Pancreas (tissue), 10 donors: Measurements from ENCODE around the gene ARL6IP4. TPM values are rescaled to one million over a fixed set of nuclear protein-coding genes. Genes with fewer than 3 reads are reported as not detected.

Experiments used
- ATAC-seq, 4 donors: fragments of 200-7000 bp; cut with Tn5 transposase; one replicate each; pipeline versions ENCODE4 v1.8.0 to v1.9.1; 2020; ENCODE audit warnings: mild to moderate bottlenecking in 4 of 4, moderate library complexity in 4 of 4
- DNase-seq, 6 donors: peaks; one replicate each; pipeline ENCODE4 v3.0.0-alpha.2; 2020
- FAIRE-seq: peaks from 2 replicates; lab custom pipeline; 2012; peaks lifted over from hg19 to GRCh38; lab: Jason Lieb, UNC
- H3K27ac ChIP-seq, 4 donors: fragments of 200-600 bp; sonication (generic); 1 replicate in 3 of 4; 2 replicates in 1 of 4; pipeline versions ENCODE4 v1.5.0 to v1.8.0; 2020
- H3K27me3 ChIP-seq, 4 donors: fragments of 200-600 bp; one replicate each; pipeline ENCODE4 v1.8.0; 2021
- H3K36me3 ChIP-seq, 3 donors: fragments of 200-600 bp; sonication (generic) in 1 of 3; one replicate each; pipeline versions ENCODE4 v1.5.0 to v1.8.0; 2020 to 2021
- H3K4me1 ChIP-seq, 3 donors: fragments of 200-600 bp; one replicate each; pipeline ENCODE4 v1.8.0; 2021
- H3K4me3 ChIP-seq, 4 donors: fragments of 200-600 bp; sonication (generic) in 2 of 4; one replicate each; pipeline versions ENCODE4 v1.5.0 to v1.8.0; 2020 to 2021
- H3K9me3 ChIP-seq, 4 donors: fragments of 200-600 bp; one replicate each; pipeline ENCODE4 v1.8.0; 2021
- WGBS, 2 donors: extraction: QIAGEN DNeasy Blood & Tissue Kit; methylation state at CpG; one replicate each; pipeline ENCODE4 v1.1.7; 2013; 5-methylcytosine and 5-hydroxymethylcytosine counted together
- intact Hi-C, 3 donors: fragments of 100-400 bp; cut with DNase I; formaldehyde crosslinking; loops; one replicate each; pipeline versions ENCODE4 v1.11.1 to v1.14.2; 2022
- polyA plus RNA-seq, 2 donors: library from polyadenylated mRNA; stranded (reverse); fragments of 200-250 nt; gene quantifications; one replicate each; pipeline ENCODE4 v1.2.3, GENCODE V29; 2013
- total RNA-seq, 6 donors: library from RNA; stranded (reverse); fragmentation: NEBNext Ultra II Directional in 4 of 6; extraction: Animal tissue kit (Norgen Biotek cat#: 25700) in 4 of 6; gene quantifications; one replicate each; pipeline versions ENCODE4 v1.2.1 to v1.2.4, GENCODE V29; 2021 to 2023
- TF ChIP-seq, protein P1 (sequence below), 4 donors: fragments of 200-600 bp; sonication (generic) in 3 of 4; IDR thresholded peaks; one replicate each; pipeline versions ENCODE4 v1.5.0 to v1.8.0; 2021; ENCODE audit warnings: antibody characterized with exemption in 4 of 4
- donor health status: healthy with polysubstance abuse.
- donor health status: DM: no; HTN: no; CAD: no; lungs with moderate emphysema.
- donor health status: DM: no; HTN: no; CAD: no.
- donor health status: control.
- donor health status: control.
- donor health status: Bipolar disorder and iron deficiency.
- donor health status: DM: yes; HTN: yes; CAD: no.
- donor health status: DM: no; HTN: no; CAD: no.
- donor health status: DM: no; HTN: no; CAD: no.
- donor health status: DM: yes; HTN: yes; CAD: no.

Gene ARL6IP4
- total and polyA plus RNA-seq, 8 donors, result 85.3 to 296 (median 107) TPM

DNA sequence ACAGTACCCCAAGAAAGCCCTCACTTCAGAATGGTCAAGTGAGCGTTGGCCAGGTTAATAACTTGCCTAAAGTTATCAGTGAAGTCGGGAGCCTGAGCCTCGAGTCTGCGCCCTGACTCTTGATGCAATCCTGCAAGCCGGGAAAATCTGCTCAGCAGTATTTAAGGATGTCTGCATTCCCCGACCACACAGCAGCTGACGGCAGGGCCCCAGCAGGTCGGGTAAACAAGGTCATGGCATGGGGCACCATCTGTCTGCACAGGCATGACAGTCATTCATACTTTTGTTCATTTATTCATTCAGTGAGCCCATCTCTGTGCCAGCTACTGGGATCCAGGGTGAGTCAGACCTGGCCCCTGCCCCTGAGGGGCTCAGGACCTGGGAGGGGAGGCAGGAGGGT is 25.3 kb upstream of the ARL6IP4 start:
- Histone ChIP-seq H3K4me3 (no peak overlapping the region), H3K4me1 (no peaks in the 10 kb centered on the region), H3K36me3 (no peaks in the 10 kb centered on the region), H3K27me3 (no peaks in the 10 kb centered on the region), H3K27ac (no peak overlapping the region), H3K9me3 (no peaks in the 10 kb centered on the region)
- DNase-seq, result no peak
- TF ChIP-seq, protein P1, sequence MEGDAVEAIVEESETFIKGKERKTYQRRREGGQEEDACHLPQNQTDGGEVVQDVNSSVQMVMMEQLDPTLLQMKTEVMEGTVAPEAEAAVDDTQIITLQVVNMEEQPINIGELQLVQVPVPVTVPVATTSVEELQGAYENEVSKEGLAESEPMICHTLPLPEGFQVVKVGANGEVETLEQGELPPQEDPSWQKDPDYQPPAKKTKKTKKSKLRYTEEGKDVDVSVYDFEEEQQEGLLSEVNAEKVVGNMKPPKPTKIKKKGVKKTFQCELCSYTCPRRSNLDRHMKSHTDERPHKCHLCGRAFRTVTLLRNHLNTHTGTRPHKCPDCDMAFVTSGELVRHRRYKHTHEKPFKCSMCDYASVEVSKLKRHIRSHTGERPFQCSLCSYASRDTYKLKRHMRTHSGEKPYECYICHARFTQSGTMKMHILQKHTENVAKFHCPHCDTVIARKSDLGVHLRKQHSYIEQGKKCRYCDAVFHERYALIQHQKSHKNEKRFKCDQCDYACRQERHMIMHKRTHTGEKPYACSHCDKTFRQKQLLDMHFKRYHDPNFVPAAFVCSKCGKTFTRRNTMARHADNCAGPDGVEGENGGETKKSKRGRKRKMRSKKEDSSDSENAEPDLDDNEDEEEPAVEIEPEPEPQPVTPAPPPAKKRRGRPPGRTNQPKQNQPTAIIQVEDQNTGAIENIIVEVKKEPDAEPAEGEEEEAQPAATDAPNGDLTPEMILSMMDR (IDR thresholded peaks at IDR 0.05), result no peak
- FAIRE-seq, result no peak
- WGBS, 2 donors, result 67 to 69% methylated on average over 8 of the region's 8 CpGs
- ATAC-seq, result no peak
- intact Hi-C loops, result loop anchor here (10.0 kb wide), 3 partner anchors 100 to 170 kb away; no protein-coding TSS in a partner anchor

- intact Hi-C loops, result loop anchor here (10.0 kb wide), 3 partner anchors 101 to 171 kb away; no protein-coding TSS in a partner anchor
- TF ChIP-seq, protein P1 (IDR thresholded peaks at IDR 0.05), result no peak
- Histone ChIP-seq H3K4me1 (no peaks in the 10 kb centered on the region), H3K27me3 (no peaks in the 10 kb centered on the region), H3K4me3 (no peak overlapping the region), H3K27ac (no peak overlapping the region), H3K36me3 (no peaks in the 10 kb centered on the region), H3K9me3 (no peaks in the 10 kb centered on the region)
- ATAC-seq (no peak), DNase-seq (no peak), FAIRE-seq (no peak)
- 77 to 79% methylated on average over 2 of the region's 2 CpGs for WGBS, 2 donors
Measured at GRCh38 chr12:122956035-122956434, 24.4 kb upstream of the ARL6IP4 start.

- Histone ChIP-seq H3K4me1 (peaks cover 7 to 15% (median 9%) of the 10 kb centered on the region in 3 donors), H3K9me3 (no peaks in the 10 kb centered on the region), H3K4me3 (no peak overlapping the region), H3K36me3 (no peaks in the 10 kb centered on the region), H3K27me3 (no peaks in the 10 kb centered on the region), H3K27ac (no peak overlapping the region)
- DNase-seq (no peak), ATAC-seq (no peak), FAIRE-seq (no peak)
- TF ChIP-seq, protein P1 (IDR thresholded peaks at IDR 0.05), result no peak
- 86 to 90% methylated on average over 5 of the region's 5 CpGs for WGBS, 2 donors
- intact Hi-C loops, result loop anchor here (10.0 kb wide), 3 partner anchors 104 to 174 kb away; no protein-coding TSS in a partner anchor
Measured at GRCh38 chr12:122958198-122958888, 22.1 kb upstream of the ARL6IP4 start.

DNA sequence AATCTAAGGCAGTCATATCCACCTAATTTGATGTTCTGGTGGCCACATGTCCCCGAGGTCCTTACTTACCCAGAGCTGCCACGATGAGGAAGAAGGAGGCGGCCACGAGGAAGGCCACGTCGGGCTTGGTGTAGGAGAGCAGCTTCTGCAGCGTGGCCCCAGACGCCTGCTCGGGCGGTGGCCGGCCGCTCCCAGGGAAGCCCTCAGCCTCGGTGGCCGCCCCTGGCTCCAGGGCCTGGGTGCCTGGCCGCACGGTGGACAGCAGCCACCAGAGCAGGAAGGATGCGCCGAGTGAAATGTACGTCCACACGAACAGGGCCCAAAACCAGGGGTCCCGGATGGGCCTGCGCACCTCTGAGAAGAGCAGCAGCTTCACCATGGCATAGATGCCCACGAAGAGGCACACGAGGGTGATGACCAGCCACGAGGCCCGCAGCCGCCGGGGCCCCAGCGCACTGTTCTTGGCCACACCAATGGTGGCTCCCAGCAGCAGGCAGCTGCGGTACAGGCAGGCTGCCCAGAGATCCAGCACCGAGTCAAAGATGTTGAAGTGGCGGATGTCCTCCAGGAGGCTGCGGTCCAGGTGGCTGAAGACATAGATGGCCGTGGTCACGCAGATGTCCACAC is 20.8 kb upstream of the ARL6IP4 start:
- Histone ChIP-seq H3K9me3 (no peaks in the 10 kb centered on the region), H3K4me3 (no peak overlapping the region), H3K36me3 (no peaks in the 10 kb centered on the region), H3K27ac (no peak overlapping the region), H3K27me3 (no peaks in the 10 kb centered on the region), H3K4me1 (peaks cover 12 to 25% (median 15%) of the 10 kb centered on the region in 3 donors)
- TF ChIP-seq, protein P1 (IDR thresholded peaks at IDR 0.05), result no peak
- DNase-seq, result no peak
- ATAC-seq, result no peak
- no peak for FAIRE-seq
- intact Hi-C loops, result loop anchor here (10.0 kb wide), 3 partner anchors 105 to 175 kb away; no protein-coding TSS in a partner anchor
- 90 to 94% methylated on average over 29 to 35 of the region's 35 CpGs for WGBS, 2 donors
